ENCODE results near the gene KLHL3. TPM values are rescaled to one million over a fixed set of nuclear protein-coding genes. Genes with fewer than 3 reads are reported as not detected.

KLHL3 gene
- total and polyA plus RNA-seq, 9 of the 15 experiments (the other 6 are each of a cell fraction or from before 2014, with no cell fraction given): under 0.01 to 1.5 (median 0.22) TPM

DNA sequence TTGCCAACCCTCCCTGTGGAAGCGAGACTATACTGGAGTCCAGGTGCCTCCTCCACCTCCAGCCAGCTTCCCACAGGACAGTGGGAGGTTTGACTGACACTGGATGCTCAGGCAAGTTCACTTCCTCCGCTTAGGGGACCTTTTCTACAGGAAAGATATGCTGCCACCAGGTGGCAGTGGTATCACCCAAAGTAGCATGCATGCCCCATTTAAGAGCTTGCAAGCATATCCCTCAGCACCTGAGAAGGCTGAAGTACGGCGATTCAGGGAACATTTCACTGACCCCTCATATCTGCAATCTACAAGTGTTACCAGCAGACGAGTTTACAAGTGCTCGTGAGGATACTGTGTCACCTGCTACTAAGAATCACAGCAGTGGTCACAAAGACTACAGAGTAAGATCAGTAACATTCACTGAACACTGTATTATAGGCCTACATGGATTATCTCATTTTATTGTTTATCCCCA, 75.5 kb downstream of the KLHL3 start (continued):
- TF ChIP-seq POLR2AphosphoS5 (IDR thresholded peaks at IDR 0.05; ENCODE audit: control insufficient read depth, insufficient read depth, low read depth, low read length): no peak
- TF ChIP-seq, protein P1, sequence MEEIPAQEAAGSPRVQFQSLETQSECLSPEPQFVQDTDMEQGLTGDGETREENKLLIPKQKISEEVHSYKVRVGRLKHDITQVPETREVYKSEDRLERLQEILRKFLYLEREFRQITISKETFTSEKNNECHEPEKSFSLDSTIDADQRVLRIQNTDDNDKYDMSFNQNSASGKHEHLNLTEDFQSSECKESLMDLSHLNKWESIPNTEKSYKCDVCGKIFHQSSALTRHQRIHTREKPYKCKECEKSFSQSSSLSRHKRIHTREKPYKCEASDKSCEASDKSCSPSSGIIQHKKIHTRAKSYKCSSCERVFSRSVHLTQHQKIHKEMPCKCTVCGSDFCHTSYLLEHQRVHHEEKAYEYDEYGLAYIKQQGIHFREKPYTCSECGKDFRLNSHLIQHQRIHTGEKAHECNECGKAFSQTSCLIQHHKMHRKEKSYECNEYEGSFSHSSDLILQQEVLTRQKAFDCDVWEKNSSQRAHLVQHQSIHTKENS (CRISPR knock-in tag; IDR thresholded peaks at IDR 0.05): no peak
- no peak for TF ChIP-seq ZZZ3 (IDR thresholded peaks at IDR 0.05)
- no peak for TF ChIP-seq MEIS2 (IDR thresholded peaks at IDR 0.05; ENCODE audit: partially characterized antibody)
- no peak for TF ChIP-seq SNIP1 (IDR thresholded peaks at IDR 0.05; ENCODE audit: low read depth)
- TF ChIP-seq, protein P2, sequence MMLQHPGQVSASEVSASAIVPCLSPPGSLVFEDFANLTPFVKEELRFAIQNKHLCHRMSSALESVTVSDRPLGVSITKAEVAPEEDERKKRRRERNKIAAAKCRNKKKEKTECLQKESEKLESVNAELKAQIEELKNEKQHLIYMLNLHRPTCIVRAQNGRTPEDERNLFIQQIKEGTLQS (IDR thresholded peaks at IDR 0.05): no peak
- TF ChIP-seq, protein P2 (CRISPR knock-in tag; conservative IDR thresholded peaks at IDR 0.05): no peak
- TF ChIP-seq MTA3 (IDR thresholded peaks at IDR 0.05; ENCODE audit: borderline replicate concordance): no peak
- TF ChIP-seq, protein P3, sequence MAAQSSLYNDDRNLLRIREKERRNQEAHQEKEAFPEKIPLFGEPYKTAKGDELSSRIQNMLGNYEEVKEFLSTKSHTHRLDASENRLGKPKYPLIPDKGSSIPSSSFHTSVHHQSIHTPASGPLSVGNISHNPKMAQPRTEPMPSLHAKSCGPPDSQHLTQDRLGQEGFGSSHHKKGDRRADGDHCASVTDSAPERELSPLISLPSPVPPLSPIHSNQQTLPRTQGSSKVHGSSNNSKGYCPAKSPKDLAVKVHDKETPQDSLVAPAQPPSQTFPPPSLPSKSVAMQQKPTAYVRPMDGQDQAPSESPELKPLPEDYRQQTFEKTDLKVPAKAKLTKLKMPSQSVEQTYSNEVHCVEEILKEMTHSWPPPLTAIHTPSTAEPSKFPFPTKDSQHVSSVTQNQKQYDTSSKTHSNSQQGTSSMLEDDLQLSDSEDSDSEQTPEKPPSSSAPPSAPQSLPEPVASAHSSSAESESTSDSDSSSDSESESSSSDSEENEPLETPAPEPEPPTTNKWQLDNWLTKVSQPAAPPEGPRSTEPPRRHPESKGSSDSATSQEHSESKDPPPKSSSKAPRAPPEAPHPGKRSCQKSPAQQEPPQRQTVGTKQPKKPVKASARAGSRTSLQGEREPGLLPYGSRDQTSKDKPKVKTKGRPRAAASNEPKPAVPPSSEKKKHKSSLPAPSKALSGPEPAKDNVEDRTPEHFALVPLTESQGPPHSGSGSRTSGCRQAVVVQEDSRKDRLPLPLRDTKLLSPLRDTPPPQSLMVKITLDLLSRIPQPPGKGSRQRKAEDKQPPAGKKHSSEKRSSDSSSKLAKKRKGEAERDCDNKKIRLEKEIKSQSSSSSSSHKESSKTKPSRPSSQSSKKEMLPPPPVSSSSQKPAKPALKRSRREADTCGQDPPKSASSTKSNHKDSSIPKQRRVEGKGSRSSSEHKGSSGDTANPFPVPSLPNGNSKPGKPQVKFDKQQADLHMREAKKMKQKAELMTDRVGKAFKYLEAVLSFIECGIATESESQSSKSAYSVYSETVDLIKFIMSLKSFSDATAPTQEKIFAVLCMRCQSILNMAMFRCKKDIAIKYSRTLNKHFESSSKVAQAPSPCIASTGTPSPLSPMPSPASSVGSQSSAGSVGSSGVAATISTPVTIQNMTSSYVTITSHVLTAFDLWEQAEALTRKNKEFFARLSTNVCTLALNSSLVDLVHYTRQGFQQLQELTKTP (IDR thresholded peaks at IDR 0.05; ENCODE audit: low read depth in 1 of 2, partially characterized antibody in 2 of 2): no peak
- no peak for TF ChIP-seq ZNF584 (CRISPR knock-in tag; IDR thresholded peaks at IDR 0.05; ENCODE audit: low read depth)
- TF ChIP-seq BRD4 (IDR thresholded peaks at IDR 0.05): no peak
- TF ChIP-seq, protein P4, sequence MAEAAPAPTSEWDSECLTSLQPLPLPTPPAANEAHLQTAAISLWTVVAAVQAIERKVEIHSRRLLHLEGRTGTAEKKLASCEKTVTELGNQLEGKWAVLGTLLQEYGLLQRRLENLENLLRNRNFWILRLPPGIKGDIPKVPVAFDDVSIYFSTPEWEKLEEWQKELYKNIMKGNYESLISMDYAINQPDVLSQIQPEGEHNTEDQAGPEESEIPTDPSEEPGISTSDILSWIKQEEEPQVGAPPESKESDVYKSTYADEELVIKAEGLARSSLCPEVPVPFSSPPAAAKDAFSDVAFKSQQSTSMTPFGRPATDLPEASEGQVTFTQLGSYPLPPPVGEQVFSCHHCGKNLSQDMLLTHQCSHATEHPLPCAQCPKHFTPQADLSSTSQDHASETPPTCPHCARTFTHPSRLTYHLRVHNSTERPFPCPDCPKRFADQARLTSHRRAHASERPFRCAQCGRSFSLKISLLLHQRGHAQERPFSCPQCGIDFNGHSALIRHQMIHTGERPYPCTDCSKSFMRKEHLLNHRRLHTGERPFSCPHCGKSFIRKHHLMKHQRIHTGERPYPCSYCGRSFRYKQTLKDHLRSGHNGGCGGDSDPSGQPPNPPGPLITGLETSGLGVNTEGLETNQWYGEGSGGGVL (CRISPR knock-in tag; IDR thresholded peaks at IDR 0.05): no peak
- TF ChIP-seq, protein P5, sequence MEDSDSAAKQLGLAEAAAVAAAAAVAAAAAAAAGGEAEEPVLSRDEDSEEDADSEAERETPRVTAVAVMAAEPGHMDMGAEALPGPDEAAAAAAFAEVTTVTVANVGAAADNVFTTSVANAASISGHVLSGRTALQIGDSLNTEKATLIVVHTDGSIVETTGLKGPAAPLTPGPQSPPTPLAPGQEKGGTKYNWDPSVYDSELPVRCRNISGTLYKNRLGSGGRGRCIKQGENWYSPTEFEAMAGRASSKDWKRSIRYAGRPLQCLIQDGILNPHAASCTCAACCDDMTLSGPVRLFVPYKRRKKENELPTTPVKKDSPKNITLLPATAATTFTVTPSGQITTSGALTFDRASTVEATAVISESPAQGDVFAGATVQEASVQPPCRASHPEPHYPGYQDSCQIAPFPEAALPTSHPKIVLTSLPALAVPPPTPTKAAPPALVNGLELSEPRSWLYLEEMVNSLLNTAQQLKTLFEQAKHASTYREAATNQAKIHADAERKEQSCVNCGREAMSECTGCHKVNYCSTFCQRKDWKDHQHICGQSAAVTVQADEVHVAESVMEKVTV (CRISPR knock-in tag; IDR thresholded peaks at IDR 0.05): peak; percentile 65
- no peak for TF ChIP-seq MBD2 (IDR thresholded peaks at IDR 0.05; ENCODE audit: borderline replicate concordance, low read depth)
- TF ChIP-seq, protein P6, sequence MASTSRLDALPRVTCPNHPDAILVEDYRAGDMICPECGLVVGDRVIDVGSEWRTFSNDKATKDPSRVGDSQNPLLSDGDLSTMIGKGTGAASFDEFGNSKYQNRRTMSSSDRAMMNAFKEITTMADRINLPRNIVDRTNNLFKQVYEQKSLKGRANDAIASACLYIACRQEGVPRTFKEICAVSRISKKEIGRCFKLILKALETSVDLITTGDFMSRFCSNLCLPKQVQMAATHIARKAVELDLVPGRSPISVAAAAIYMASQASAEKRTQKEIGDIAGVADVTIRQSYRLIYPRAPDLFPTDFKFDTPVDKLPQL (IDR thresholded peaks at IDR 0.05; ENCODE audit: extremely low read depth, insufficient read length): no peak
